GM21367 (cell line): ENCODE results near the gene AVP.

Source experiments
- ATAC-seq: cut with Tn5 transposase; IDR thresholded peaks from one replicate; pipeline ENCODE4 v1.9.1; 2021; ENCODE audit not compliant: unreplicated experiment

AVP gene

GRCh38 chr20:3111507-3111906 lies 27.0 kb upstream of the AVP start:
- no peak for ATAC-seq

- ATAC-seq: no peak
Observed at GRCh38 chr20:3109350-3110302, 25.1 kb upstream of the AVP start.

- no peak for ATAC-seq
Observed at GRCh38 chr20:3107464-3108025, 23.0 kb upstream of the AVP start.

GRCh38 chr20:3106658-3107463 lies 22.3 kb upstream of the AVP start:
- no peak for ATAC-seq

- no peak for ATAC-seq
Observed at GRCh38 chr20:3106185-3106584, 21.7 kb upstream of the AVP start.

GRCh38 chr20:3105256-3106137 lies 21.0 kb upstream of the AVP start:
- no peak for ATAC-seq

GRCh38 chr20:3103369-3104032 lies 19.0 kb upstream of the AVP start:
- no peak for ATAC-seq

GRCh38 chr20:3102575-3103368 lies 18.2 kb upstream of the AVP start:
- ATAC-seq: no peak

- no peak for ATAC-seq
Observed at GRCh38 chr20:3101737-3102574, 17.4 kb upstream of the AVP start.

GRCh38 chr20:3101251-3101650 lies 16.7 kb upstream of the AVP start:
- ATAC-seq: no peak

GRCh38 chr20:3100480-3100879 lies 16.0 kb upstream of the AVP start:
- ATAC-seq: no peak

GRCh38 chr20:3094848-3095629 lies 10.5 kb upstream of the AVP start:
- no peak for ATAC-seq

- no peak for ATAC-seq
Observed at GRCh38 chr20:3093861-3094361, 9.4 kb upstream of the AVP start.

- ATAC-seq: no peak
Observed at GRCh38 chr20:3092611-3093379, 8.3 kb upstream of the AVP start.

- no peak for ATAC-seq
Observed at GRCh38 chr20:3090565-3090964, 6.0 kb upstream of the AVP start.

- no peak for ATAC-seq
Observed at GRCh38 chr20:3088031-3088430, 3.5 kb upstream of the AVP start.

GRCh38 chr20:3085571-3086072 lies 1.1 kb upstream of the AVP start:
- no peak for ATAC-seq
